Activated B cell treated with CpG ODN at 0.5 μM for 24 hours (primary cell): ENCODE data around the gene FER. TPM values are rescaled to one million over a fixed set of nuclear protein-coding genes. Genes with fewer than 3 reads are reported as not detected.

ENCODE experiments used
- ATAC-seq: fragments of 200-7000 bp; cut with Tn5 transposase; one replicate; pipeline ENCODE4 v1.10.0; 2021; ENCODE audit warnings: low read depth, mild to moderate bottlenecking, moderate library complexity
- CTCF ChIA-PET: fragments of 350-600 bp; sonication (Branson Sonifier 250); formaldehyde crosslinking; loops from one replicate; lab custom pipeline; 2021; ENCODE audit warnings: antibody characterized with exemption; lab: Charles Lee
- POLR2A ChIA-PET: fragments of 350-600 bp; sonication (Branson Sonifier 250); formaldehyde crosslinking; loops from one replicate; lab custom pipeline; 2021; ENCODE audit warnings: antibody characterized with exemption; lab: Charles Lee
- DNase-seq: peaks from one replicate; pipeline ENCODE4 v3.0.0; 2022
- H3K27ac Mint-ChIP-seq: one replicate; pipeline ENCODE4 v1.8.0; 2020; ENCODE audit warnings: mixed read lengths
- H3K27me3 Mint-ChIP-seq: one replicate; pipeline ENCODE4 v1.8.0; 2021; ENCODE audit warnings: mixed read lengths
- H3K36me3 Mint-ChIP-seq: one replicate; pipeline ENCODE4 v1.8.0; 2021; ENCODE audit warnings: low read depth, mixed read lengths
- H3K4me1 Mint-ChIP-seq: one replicate; pipeline ENCODE4 v1.8.0; 2021; ENCODE audit warnings: mixed read lengths
- H3K4me3 Mint-ChIP-seq: one replicate; pipeline ENCODE4 v1.8.0; 2020; ENCODE audit warnings: mild to moderate bottlenecking, mixed read lengths
- H3K9me3 Mint-ChIP-seq: one replicate; pipeline ENCODE4 v1.8.0; 2020; ENCODE audit warnings: mixed read lengths
- CTCF ChIP-seq: fragments of 200-600 bp; IDR thresholded peaks from one replicate; pipeline ENCODE4 v1.8.0; 2022; ENCODE audit warnings: antibody characterized with exemption, mild to moderate bottlenecking
- intact Hi-C: fragments of 100-400 bp; cut with micrococcal nuclease; formaldehyde crosslinking; loops from one replicate; pipeline ENCODE4 v1.15.1; 2024
- total RNA-seq: library from RNA; stranded (reverse); gene quantifications from 2 replicates; pipeline ENCODE4 v1.2.3, GENCODE V29; 2022

The FER gene
- total RNA-seq, 1 donor from 2014 or later = 17.3 TPM

- Mint-ChIP-seq H3K27ac (no peak overlapping the region), H3K4me3 (no peak overlapping the region), H3K9me3 (no peaks in the 10 kb centered on the region), H3K36me3 (peaks cover 4% of the 10 kb centered on the region), H3K27me3 (no peaks in the 10 kb centered on the region), H3K4me1 (no peaks in the 10 kb centered on the region)
- DNase-seq (no peak), ATAC-seq (no peak)
- intact Hi-C loops = no loop called here
- CTCF ChIA-PET = no interaction called here
- POLR2A ChIA-PET = no interaction called here
- TF ChIP-seq CTCF = no peak
Measured at GRCh38 chr5:109177227-109177626, 429.5 kb downstream of the FER start.

GRCh38 chr5:109177782-109178181 is 430.1 kb downstream of the FER start:
- H3K4me3 Mint-ChIP-seq = no peak overlapping the region
- ChIA-PET POLR2A (no interaction called here), CTCF (no interaction called here)
- intact Hi-C loops = no loop called here
- peaks cover 4% of the 10 kb centered on the region for H3K36me3 Mint-ChIP-seq
- no peaks in the 10 kb centered on the region for H3K4me1 Mint-ChIP-seq
- no peaks in the 10 kb centered on the region for H3K9me3 Mint-ChIP-seq
- H3K27me3 Mint-ChIP-seq = no peaks in the 10 kb centered on the region
- no peak for ATAC-seq
- no peak overlapping the region for H3K27ac Mint-ChIP-seq
- TF ChIP-seq CTCF = no peak
- no peak for DNase-seq

GRCh38 chr5:109180668-109181067 is 433.0 kb downstream of the FER start:
- ATAC-seq (no peak), DNase-seq (no peak)
- peaks cover 6% of the 10 kb centered on the region for H3K36me3 Mint-ChIP-seq
- H3K4me3 Mint-ChIP-seq = no peak overlapping the region
- no peaks in the 10 kb centered on the region for H3K4me1 Mint-ChIP-seq
- POLR2A ChIA-PET = no interaction called here
- no peak for TF ChIP-seq CTCF
- H3K27ac Mint-ChIP-seq = no peak overlapping the region
- H3K27me3 Mint-ChIP-seq = no peaks in the 10 kb centered on the region
- H3K9me3 Mint-ChIP-seq = no peaks in the 10 kb centered on the region
- CTCF ChIA-PET = no interaction called here
- intact Hi-C loops = no loop called here

GRCh38 chr5:109186759-109187158 is 439.1 kb downstream of the FER start:
- no peak for DNase-seq
- CTCF ChIA-PET = no interaction called here
- Mint-ChIP-seq H3K27me3 (no peaks in the 10 kb centered on the region), H3K9me3 (no peaks in the 10 kb centered on the region), H3K4me1 (peaks cover 3% of the 10 kb centered on the region), H3K27ac (no peak overlapping the region), H3K36me3 (peaks cover 24% of the 10 kb centered on the region), H3K4me3 (no peak overlapping the region)
- POLR2A ChIA-PET = no interaction called here
- intact Hi-C loops = no loop called here
- no peak for TF ChIP-seq CTCF
- no peak for ATAC-seq

GRCh38 chr5:109191153-109191558 is 443.5 kb downstream of the FER start:
- no peaks in the 10 kb centered on the region for H3K9me3 Mint-ChIP-seq
- no peaks in the 10 kb centered on the region for H3K27me3 Mint-ChIP-seq
- no peak for DNase-seq
- peaks cover 6% of the 10 kb centered on the region for H3K4me1 Mint-ChIP-seq
- H3K4me3 Mint-ChIP-seq = no peak overlapping the region
- ChIA-PET CTCF (no interaction called here), POLR2A (no interaction called here)
- H3K36me3 Mint-ChIP-seq = peaks cover 17% of the 10 kb centered on the region
- ATAC-seq = no peak
- no peak overlapping the region for H3K27ac Mint-ChIP-seq
- no peak for TF ChIP-seq CTCF
- intact Hi-C loops = loop anchor here (1.0 kb wide), 1 partner anchor 27 kb away; no protein-coding TSS in a partner anchor
